ENCODE data around the gene TMEM43. TPM values are rescaled to one million over a fixed set of nuclear protein-coding genes. Genes with fewer than 3 reads are reported as not detected.
"Not testable (repeated sequence)": the region's sequence is repeated elsewhere in the genome, so short reads cannot be mapped to it uniquely, and the experiment has no call there.

The TMEM43 gene
- 166 TPM for total RNA-seq

- Histone ChIP-seq H3K36me3 (peaks cover 14 to 29% of the 10 kb centered on the region in 2 donors), H3K4me3 (peak within 1 kb of the TSS; percentile 84 to 100), H3K9me3 (no peaks in the 10 kb centered on the region), H3K27ac (peak within 1 kb of the TSS; percentile 96 to 98), H3K27me3 (no peaks in the 10 kb centered on the region), H3K4me1 (peaks cover 19 to 26% of the 10 kb centered on the region in 2 donors)
- DNase-seq (ENCODE audit: low spot score in 2 of 2): peak; percentile 98 to 100
- intact Hi-C loops (cut with DNase I): loop anchor here (1.0 to 5.0 kb wide), 6 partner anchors 20 to 824 kb away; partner anchors contain the start of genes CCDC174, LSM3 and XPC
- TF ChIP-seq, protein P1, sequence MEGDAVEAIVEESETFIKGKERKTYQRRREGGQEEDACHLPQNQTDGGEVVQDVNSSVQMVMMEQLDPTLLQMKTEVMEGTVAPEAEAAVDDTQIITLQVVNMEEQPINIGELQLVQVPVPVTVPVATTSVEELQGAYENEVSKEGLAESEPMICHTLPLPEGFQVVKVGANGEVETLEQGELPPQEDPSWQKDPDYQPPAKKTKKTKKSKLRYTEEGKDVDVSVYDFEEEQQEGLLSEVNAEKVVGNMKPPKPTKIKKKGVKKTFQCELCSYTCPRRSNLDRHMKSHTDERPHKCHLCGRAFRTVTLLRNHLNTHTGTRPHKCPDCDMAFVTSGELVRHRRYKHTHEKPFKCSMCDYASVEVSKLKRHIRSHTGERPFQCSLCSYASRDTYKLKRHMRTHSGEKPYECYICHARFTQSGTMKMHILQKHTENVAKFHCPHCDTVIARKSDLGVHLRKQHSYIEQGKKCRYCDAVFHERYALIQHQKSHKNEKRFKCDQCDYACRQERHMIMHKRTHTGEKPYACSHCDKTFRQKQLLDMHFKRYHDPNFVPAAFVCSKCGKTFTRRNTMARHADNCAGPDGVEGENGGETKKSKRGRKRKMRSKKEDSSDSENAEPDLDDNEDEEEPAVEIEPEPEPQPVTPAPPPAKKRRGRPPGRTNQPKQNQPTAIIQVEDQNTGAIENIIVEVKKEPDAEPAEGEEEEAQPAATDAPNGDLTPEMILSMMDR (IDR thresholded peaks at IDR 0.05): peak in 1 of 3 experiments; percentile 2
These were observed at the start of gene TMEM43, which contains the start of gene CHCHD4 for GRCh38 chr3:14124615-14125192. Gene TMEM43, plus strand, starts transcription at chr3:14125052. Its CDS starts 142 bp downstream, at chr3:14125194. Gene CHCHD4, minus strand, starts transcription at chr3:14124870. Its CDS starts 194 bp downstream, at chr3:14124676.

GRCh38 chr3:14075233-14075632 is 49.6 kb upstream of the TMEM43 start:
- intact Hi-C loops (cut with DNase I); DNase-seq (ENCODE audit: low spot score in 2 of 2): not testable (repeated sequence)

GRCh38 chr3:14077310-14077709 is 47.5 kb upstream of the TMEM43 start:
- H3K4me3 ChIP-seq: no peak overlapping the region
- DNase-seq (ENCODE audit: low spot score in 2 of 2): no peak
- TF ChIP-seq, protein P1 (IDR thresholded peaks at IDR 0.05): no peak
- intact Hi-C loops (cut with DNase I): no loop called here
- no peaks in the 10 kb centered on the region for H3K9me3 ChIP-seq
- H3K27ac ChIP-seq: no peak overlapping the region
- H3K4me1 ChIP-seq: no peaks in the 10 kb centered on the region
- no peaks in the 10 kb centered on the region for H3K27me3 ChIP-seq
- no peaks in the 10 kb centered on the region for H3K36me3 ChIP-seq

More at GRCh38 chr3:14075233-14075632, 49.6 kb upstream of the TMEM43 start:
- not testable (repeated sequence) for H3K36me3 ChIP-seq, H3K27ac ChIP-seq, H3K27me3 ChIP-seq, H3K9me3 ChIP-seq, H3K4me1 ChIP-seq, H3K4me3 ChIP-seq

- no peak for DNase-seq (ENCODE audit: low spot score in 2 of 2)
- no peaks in the 10 kb centered on the region for H3K9me3 ChIP-seq
- H3K4me1 ChIP-seq: no peaks in the 10 kb centered on the region
- no peak overlapping the region for H3K27ac ChIP-seq
- intact Hi-C loops (cut with DNase I): no loop called here
- no peaks in the 10 kb centered on the region for H3K36me3 ChIP-seq
- TF ChIP-seq, protein P1 (IDR thresholded peaks at IDR 0.05): no peak
- no peaks in the 10 kb centered on the region for H3K27me3 ChIP-seq
- H3K4me3 ChIP-seq: no peak overlapping the region
These were observed 42.7 kb upstream of the TMEM43 start for GRCh38 chr3:14082108-14082657.

GRCh38 chr3:14087461-14087860 is 37.4 kb upstream of the TMEM43 start:
- H3K36me3 ChIP-seq; H3K4me1 ChIP-seq; intact Hi-C loops (cut with DNase I); H3K9me3 ChIP-seq; DNase-seq (ENCODE audit: low spot score in 2 of 2); H3K27ac ChIP-seq; H3K4me3 ChIP-seq; H3K27me3 ChIP-seq: not testable (repeated sequence)

DNA sequence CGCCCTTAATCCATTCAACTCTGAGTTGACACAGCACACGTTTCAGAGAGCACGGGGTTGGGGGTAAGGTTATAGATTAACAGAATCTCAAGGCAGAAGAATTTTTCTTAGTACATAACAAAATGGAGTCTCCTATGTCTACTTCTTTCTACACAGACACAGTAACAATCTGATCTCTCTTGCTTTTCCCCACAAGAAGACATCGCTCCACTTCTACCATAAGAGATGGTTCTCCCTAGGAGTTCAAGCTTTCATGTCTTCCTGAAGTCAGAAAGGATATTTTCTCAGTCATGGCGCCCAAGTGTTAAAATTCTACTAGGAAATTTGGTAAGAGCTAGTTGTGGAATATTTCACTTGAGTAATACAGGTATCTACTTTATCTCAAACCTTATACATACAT is 32.9 kb upstream of the TMEM43 start:
- intact Hi-C loops (cut with DNase I); H3K9me3 ChIP-seq; H3K36me3 ChIP-seq; DNase-seq (ENCODE audit: low spot score in 2 of 2); H3K4me1 ChIP-seq; H3K4me3 ChIP-seq; H3K27ac ChIP-seq; H3K27me3 ChIP-seq: not testable (repeated sequence)

- no peak for DNase-seq (ENCODE audit: low spot score in 2 of 2)
- H3K4me1 ChIP-seq: no peaks in the 10 kb centered on the region
- TF ChIP-seq, protein P1 (IDR thresholded peaks at IDR 0.05): no peak
- intact Hi-C loops (cut with DNase I): no loop called here
- no peak overlapping the region for H3K27ac ChIP-seq
- no peaks in the 10 kb centered on the region for H3K9me3 ChIP-seq
- H3K4me3 ChIP-seq: no peak overlapping the region
- no peaks in the 10 kb centered on the region for H3K36me3 ChIP-seq
- no peaks in the 10 kb centered on the region for H3K27me3 ChIP-seq
These were observed 32.4 kb upstream of the TMEM43 start for GRCh38 chr3:14092464-14092863.

Data from ascending aorta (tissue), 2 donors.